ENCODE results near the gene ADAMTS9.

ADAMTS9 gene

DNA sequence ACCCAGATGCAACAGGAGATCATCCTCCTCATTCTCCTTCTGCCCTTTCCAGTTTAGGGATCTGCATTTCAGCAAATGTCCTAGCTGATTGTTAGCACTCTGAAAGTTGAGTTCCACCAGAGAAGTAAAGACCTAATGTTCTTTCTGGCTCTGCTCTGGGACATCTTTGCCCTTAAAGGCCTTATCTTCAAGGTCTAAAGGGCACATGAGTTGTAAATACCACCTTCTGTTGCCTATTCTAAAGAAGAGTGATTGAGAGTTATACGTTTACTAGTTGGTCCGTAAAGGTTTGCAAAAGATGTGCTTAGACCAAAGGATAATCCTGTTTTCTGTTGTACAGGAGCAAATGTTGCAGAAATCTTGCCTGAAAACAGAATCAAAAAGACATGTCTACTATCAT, 151.6 kb downstream of the ADAMTS9 start:
- DNase-seq (ENCODE audit: low read depth, low spot score) = no peak

GRCh38 chr3:64533617-64534317, 154.0 kb downstream of the ADAMTS9 start:
- DNase-seq (ENCODE audit: low read depth, low spot score) = peak; percentile 94

GRCh38 chr3:64530434-64531049, 157.3 kb downstream of the ADAMTS9 start:
- peak; percentile 79 for DNase-seq (ENCODE audit: low read depth, low spot score)

DNA sequence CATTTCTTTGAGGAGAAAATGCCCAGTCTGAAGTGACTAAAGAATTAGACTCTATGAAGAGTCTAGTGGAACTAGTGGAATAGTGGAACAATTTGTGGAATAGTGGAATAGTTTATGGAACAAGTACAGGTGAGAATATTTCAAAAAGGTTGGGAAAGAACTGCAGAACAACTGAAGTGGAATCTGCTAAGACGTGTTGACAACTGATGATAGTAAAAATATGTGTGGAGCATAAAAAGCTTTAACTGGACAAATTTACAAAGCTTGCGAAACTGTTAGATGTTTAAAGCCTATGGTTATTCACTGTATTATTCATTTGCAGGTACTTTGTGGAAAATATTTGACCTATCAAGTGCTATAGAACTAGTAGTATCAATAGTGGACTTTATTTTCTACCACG, 164.5 kb downstream of the ADAMTS9 start:
- no peak for DNase-seq (ENCODE audit: low read depth, low spot score)

GRCh38 chr3:64520334-64520733, 167.5 kb downstream of the ADAMTS9 start:
- DNase-seq (ENCODE audit: low read depth, low spot score) = no peak

GRCh38 chr3:64518950-64519349, 168.8 kb downstream of the ADAMTS9 start:
- DNase-seq (ENCODE audit: low read depth, low spot score) = no peak

DNA sequence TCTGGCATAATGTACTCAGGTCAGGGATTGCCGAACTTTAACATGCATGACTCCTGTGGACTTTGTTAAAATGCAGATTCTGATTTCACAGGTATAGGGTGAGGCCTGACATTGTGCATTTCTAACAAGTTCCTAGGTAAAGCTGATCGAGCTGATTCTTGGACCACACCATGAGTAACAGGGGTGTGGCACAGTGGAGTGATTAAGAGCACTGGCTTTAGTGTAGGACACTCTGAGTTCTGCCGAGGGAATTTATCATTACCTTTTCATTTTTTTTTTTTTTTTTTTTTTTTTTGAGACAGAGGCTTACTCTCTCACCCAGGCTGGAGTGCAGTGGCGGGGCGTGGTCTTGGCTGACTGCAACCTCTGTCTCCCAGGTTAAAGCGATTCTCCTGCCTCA, 169.3 kb downstream of the ADAMTS9 start:
- no peak for DNase-seq (ENCODE audit: low read depth, low spot score)

- DNase-seq (ENCODE audit: low read depth, low spot score) = no peak
These were observed 172.9 kb downstream of the ADAMTS9 start for GRCh38 chr3:64514889-64515288.

DNA sequence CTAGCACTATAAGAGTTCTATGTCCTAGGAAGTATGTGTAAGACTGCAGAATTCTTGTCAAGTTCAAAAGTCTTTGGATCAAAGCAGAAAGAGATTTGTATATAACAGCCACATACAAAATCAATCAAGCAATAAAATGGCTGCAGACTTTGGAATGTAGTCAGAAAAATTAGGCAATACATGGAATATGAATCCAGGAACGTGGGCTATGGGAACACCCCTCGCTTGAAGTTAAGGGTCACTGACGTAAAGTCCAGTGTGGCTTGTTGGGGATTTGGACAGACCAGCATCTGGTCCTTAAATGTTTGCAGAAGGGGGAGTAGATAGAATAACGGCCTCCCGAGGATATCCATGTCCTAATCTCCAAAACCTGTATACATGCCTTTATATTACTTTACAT, 178.6 kb downstream of the ADAMTS9 start:
- no peak for DNase-seq (ENCODE audit: low read depth, low spot score)

GRCh38 chr3:64508140-64508539, 179.7 kb downstream of the ADAMTS9 start:
- no peak for DNase-seq (ENCODE audit: low read depth, low spot score)

DNA sequence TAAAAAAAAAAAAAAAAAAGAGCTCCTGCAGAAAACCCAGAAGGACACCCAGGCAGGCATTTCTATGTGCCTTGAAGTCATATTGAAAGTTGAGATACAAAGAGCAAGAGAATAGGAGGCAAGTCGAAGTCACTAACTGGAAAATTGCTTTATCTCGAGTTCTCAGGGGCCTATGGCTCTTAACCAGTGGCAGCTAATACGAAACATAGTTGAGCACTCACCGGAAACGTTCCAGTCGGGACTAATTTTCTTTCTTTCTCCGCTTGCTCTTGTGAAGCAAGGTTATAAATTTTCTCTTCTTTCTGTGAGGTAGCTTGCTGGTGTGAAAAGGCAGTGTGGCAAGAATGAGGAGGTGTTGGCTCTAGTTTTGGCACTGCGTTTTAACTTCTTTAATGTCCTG, 181.5 kb downstream of the ADAMTS9 start:
- DNase-seq (ENCODE audit: low read depth, low spot score) = no peak

GRCh38 chr3:64505419-64505818, 182.4 kb downstream of the ADAMTS9 start:
- no peak for DNase-seq (ENCODE audit: low read depth, low spot score)

DNA sequence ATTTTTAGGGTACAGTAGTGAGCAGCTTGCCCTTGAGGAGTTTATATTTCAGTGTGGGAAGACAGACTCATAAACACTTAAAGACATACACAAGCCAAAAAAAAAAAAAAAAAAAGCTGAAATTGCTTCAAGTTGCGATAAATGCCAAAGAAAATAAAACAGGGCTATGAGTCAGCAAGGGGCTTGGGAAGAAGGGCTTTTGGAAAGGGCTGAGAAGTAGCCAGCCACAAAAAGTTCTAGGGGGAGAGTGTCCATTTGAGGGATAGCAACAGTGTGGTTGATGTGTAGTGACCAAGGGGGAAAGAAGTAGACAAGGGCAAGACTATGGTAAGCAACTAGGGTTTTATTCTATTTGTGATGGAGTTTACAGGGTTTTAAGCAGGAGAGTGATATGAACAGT, 185.5 kb downstream of the ADAMTS9 start:
- no peak for DNase-seq (ENCODE audit: low read depth, low spot score)

GRCh38 chr3:64501298-64501906, 186.4 kb downstream of the ADAMTS9 start:
- no peak for DNase-seq (ENCODE audit: low read depth, low spot score)

GRCh38 chr3:64496786-64497490, 190.9 kb downstream of the ADAMTS9 start:
- DNase-seq (ENCODE audit: low read depth, low spot score) = no peak

DNA sequence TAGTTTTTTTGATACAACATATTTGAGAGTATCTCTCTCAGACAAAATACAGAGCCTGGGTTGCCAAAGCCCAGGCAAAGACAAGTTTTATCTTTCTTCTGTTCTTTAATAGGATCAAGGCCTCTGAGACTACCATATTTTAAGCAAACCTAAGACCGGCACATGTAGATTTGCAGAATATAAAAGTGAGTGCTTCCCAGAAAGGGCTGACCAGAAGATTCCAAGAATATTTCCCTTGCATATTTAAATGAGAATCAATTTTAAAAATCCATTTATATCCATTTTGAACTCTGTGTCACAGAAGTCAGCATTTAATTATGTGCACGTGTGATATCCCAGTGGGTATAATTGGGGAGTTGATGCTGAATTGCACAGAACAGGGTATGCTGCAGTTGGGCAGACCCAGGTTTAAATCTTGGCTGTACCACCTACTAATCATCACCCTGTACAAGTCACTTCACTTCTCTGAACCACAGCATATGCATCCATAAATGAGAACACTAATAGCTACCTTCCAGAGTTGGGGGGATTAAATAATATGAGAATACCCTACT, 191.9 kb downstream of the ADAMTS9 start:
- DNase-seq (ENCODE audit: low read depth, low spot score) = no peak

- no peak for DNase-seq (ENCODE audit: low read depth, low spot score)
These were observed 192.5 kb downstream of the ADAMTS9 start for GRCh38 chr3:64495121-64495780.

DNA sequence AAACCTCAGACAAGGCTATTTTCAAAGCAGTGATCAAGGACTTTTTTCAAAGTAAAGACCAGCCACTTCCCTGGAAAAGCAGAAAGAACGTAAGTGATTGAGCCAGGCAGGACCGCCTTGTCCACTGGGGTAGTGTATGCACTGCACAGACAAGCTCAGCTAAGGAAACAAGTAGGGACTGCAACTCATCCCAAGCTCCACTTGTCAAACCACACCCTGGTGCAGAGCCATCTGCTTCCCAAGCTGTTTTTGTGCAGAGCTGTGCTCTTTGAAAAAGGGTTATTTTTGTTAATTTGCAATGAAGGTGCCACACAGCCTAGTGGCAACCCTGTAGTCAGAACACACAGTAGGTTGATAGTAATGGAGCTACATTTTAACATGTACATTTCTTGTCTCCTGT, 193.3 kb downstream of the ADAMTS9 start:
- DNase-seq (ENCODE audit: low read depth, low spot score) = no peak

- no peak for DNase-seq (ENCODE audit: low read depth, low spot score)
These were observed 194.7 kb downstream of the ADAMTS9 start for GRCh38 chr3:64493149-64493548.

DNA sequence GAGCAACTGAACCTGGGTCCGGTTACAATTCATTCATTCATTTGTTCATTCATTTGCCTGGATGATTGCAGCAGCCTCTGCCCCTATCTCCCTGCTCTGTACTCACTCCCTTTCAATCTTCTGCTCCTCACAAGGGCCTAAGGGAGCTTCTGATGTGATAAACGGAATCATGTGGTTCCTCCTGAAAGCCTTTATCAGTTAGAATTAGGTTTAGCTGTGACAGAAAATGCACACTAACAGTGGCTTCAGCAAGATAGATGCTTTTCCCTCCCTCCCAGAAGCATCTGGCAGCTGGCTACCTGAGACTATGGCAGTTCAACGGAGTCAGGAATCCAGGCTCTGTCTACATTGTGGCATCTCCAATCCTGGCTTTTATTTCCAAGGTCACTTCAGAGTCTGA, 196.0 kb downstream of the ADAMTS9 start:
- no peak for DNase-seq (ENCODE audit: low read depth, low spot score)

GRCh38 chr3:64490180-64490724, 197.5 kb downstream of the ADAMTS9 start:
- DNase-seq (ENCODE audit: low read depth, low spot score) = no peak

Measured in ELF-1 (cell line).